ENCODE data around the gene POLD3.
A peak's percentile ranks its signal among the peaks of the same experiment; 100 is the strongest.
"Not testable (repeated sequence)": the region's sequence is repeated elsewhere in the genome, so short reads cannot be mapped to it uniquely, and the experiment has no call there.

Gene POLD3

GRCh38 chr11:74638869-74639268, 46.5 kb downstream of the POLD3 start:
- no peak for DNase-seq (ENCODE audit: low spot score)

GRCh38 chr11:74639533-74639932, 47.2 kb downstream of the POLD3 start:
- no peak for DNase-seq (ENCODE audit: low spot score)

GRCh38 chr11:74641289-74641688, 48.9 kb downstream of the POLD3 start:
- DNase-seq (ENCODE audit: low spot score): no peak

DNA sequence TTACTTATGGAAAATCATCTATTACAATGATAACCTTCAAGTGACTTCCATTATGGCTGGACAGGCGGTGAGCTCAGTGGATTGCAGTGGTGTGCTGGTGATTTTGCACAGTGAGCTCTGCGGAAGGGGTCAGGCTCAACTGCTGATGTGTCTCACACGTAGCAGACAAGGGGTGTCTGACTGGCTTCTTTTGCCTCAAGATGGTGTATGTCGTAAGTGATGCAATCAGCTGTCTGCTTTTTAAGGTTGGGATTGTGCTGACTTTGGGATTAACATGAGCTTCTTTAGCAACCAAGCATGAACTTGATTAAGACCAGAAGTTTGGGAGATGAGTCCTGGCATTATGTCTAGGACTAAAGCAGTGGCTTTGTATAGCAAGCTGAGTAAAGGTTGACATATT, 49.5 kb downstream of the POLD3 start:
- no peak for DNase-seq (ENCODE audit: low spot score)

DNA sequence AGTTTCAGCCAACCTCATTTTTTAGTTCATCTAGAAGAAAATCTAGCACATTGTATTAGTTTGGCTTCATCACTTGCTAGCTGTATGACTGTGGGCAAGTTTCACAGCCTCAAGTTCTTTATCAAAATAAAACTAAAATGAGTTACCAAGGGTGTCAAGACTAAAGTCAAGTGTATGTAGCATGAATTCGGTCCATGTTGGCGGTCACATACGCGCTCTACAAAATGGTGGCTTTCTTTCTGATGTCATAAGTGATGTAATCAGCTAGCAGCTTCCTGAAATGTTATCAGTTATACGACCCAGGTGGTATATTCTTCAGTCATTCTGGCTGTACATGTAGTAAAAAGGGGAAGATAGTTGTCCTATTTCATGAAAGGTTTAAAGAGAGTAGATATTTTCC, 50.5 kb downstream of the POLD3 start:
- DNase-seq (ENCODE audit: low spot score): no peak

DNA sequence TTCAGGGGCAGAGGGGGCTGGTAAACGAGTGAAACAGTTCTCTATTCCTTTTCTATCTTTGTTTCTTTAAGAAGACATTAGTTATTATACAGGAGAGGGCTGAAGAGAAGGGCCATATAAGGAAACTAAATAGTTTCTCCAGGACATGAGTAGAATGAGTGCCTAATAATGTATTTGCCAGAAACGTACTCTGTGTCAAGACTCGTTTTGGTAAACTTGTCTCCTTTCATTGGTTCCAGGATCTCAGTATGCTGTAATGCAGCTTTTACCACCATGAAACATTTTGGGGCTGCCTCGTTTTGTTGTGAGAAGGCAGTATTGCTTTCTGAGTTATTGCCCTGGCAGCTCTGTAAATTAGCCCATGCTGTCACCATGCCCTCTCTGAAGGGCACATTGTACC, 51.7 kb downstream of the POLD3 start:
- no peak for DNase-seq (ENCODE audit: low spot score)

DNA sequence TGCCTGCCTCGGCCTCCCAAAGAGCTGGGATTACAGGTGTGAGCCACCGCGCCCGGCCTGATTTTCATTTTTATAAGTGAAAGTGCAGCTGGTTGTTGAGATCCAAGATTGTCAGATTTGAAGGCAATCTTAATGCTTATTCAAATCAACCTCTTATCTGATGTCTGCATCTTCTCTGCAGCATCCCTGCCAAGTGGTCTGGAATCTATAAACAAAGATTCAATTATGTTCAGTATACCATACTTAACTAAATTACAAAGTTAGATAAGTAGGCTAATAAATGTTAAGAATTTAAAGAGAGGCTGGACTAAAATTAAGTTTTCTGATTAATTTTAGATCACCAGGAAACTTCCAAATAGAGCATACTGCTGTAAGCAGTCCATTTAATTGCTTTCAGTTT, 53.8 kb downstream of the POLD3 start:
- no peak for DNase-seq (ENCODE audit: low spot score)

- no peak for DNase-seq (ENCODE audit: low spot score)
Measured at GRCh38 chr11:74646954-74647353, 54.6 kb downstream of the POLD3 start.

DNA sequence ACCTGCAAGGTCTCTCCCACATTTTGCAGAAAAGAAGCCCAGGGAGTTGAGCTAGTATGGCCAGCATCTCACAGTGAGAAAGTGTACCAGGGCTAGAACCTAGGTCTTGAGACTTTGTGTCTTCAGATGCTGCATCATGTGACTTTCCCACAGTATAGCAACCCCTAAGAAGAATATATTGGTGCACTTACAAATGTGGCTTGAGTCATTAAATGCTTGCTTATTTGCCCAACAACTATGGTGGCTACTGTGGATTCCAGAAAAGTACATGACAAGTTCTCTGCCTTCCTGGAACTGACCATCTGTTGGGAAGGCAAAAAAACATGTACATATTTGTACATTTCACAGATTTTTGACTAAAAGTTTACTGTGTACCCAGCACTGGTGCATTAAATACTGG, 55.0 kb downstream of the POLD3 start:
- DNase-seq (ENCODE audit: low spot score): no peak

- no peak for DNase-seq (ENCODE audit: low spot score)
Measured at GRCh38 chr11:74647831-74648230, 55.4 kb downstream of the POLD3 start.

- no peak for DNase-seq (ENCODE audit: low spot score)
Measured at GRCh38 chr11:74648894-74649293, 56.5 kb downstream of the POLD3 start.

DNA sequence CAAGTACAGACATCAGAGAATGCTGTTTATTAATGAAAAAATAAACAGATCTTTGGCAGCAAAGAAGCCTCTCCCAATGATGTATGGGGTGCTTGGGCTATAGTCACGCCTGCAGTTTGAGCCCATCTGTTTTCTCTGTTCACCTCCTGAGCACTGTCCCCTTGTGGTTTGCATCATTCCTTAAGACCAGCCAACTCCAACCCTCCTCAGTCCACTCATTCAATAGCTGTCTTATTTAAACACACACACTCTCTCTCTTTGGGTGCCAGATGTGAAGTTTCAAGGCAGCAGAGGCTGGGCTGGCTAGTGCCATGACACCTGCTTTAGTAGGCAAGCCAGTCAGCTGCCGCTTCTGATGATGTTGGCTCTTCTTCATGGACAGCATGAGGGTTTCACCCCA, 58.1 kb downstream of the POLD3 start:
- DNase-seq (ENCODE audit: low spot score): no peak

- no peak for DNase-seq (ENCODE audit: low spot score)
Measured at GRCh38 chr11:74654976-74655375, 62.6 kb downstream of the POLD3 start.

DNA sequence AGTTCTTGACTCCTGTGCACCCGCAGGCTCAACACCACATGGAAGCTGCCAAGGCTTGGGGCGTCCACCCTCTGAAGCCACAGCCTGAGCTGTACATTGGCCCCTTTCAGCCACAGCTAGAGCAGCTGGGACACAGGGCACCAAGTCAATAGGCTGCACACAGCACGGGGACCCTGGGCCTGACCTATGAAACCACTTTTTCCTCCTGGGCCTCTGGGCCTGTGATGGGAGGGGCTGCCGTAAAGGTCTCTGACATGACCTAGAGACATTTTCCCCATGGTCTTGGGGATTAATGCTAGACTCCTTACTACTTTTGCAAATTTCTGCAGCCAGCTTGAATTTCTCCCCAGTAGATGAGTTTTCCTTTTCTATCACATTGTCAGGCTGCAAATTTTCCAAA, 66.7 kb downstream of the POLD3 start:
- DNase-seq (ENCODE audit: low spot score): not testable (repeated sequence)

DNA sequence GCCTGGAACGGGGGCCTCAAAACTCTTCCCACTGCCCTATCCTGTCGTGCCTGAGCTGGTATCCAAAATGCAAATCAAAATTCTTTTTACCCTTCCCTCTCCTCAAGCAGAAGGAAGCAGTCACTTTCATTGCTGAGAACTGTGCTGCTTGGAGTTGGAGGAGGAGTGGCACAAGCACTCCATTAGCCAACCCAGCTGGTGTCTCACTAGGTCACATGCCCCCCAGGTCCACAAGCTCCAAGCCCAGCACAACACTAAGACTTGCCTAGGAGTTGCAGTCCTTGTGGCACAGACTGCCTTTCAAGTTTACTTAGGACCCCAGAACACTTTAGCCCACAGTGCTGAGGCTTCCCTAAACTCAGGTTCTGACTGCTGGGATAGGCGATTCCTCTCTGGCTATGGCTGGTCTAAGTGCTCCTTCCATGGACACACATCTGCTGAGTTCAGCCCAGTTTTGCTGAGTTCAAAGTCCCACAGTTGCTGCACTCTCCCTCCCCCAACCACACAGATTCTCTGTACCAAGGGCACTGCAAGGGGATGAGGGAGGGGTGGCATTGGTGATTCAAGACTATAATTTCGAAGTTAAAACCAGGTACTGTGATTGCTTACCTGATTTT, 70.2 kb downstream of the POLD3 start:
- no peak for DNase-seq (ENCODE audit: low spot score)

DNA sequence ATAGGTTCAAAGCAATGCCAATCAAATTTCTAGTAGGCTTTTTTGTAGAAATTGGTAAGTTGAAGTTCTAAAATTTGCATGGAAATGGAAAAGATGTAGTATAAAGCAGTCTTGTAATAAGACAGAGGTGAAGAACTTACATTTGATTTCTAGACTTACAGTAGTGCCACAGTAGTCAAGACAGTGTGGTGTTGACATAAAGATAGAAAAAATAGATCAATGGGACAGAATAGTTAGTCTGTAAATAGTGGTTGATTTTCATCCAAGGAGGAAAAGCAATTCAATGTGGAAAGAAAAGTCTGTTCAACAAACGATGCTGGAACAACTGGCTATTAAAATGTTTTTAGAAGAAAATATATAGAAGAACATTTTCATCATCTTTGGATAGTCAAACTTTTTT, 70.9 kb downstream of the POLD3 start:
- no peak for DNase-seq (ENCODE audit: low spot score)

DNA sequence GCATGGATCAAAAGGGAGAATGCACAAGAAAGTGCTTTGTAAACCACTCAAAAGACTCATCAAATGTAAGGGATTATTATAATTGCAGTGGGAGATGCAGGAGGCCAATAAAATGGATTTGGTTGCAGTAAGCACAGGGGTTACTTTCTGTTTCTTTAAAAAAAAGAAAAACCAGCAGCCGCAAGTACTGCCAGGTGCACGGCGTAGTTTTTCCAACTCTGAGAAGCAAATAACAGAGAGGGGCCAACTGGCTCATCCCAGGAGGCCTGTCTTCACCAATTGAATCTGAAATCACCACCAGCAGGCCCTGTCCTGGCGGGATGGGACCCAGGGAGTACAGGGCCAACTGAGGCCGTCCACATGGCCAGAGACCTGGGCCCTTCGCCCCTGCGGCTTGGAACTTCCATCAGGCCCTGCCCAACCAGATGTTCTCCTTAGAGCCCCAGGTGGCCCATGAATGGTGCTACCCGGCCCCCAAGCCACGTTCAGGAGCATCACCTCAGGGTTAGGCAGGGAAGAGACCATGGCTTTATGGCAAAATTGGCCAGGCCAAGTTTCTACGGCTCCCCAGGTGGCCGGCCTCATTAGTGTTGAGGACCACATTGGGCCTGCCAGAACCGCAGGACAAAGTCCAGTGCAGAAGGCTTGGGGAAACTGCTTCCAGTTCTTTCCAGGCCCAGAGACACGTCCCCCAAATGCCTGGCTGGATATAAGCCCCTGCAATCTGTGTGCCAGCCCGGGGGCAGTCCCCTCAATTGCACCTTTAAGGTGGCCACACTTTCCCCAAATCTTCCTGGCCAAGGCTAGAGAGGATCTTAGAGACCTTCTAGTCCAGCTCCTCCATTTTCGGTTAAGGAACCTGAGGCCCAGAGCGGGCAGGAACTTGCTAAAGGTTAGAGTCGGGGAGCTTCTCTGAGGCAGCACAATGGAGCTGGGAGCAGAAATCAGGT, 77.1 kb downstream of the POLD3 start:
- no peak for DNase-seq (ENCODE audit: low spot score)

DNA sequence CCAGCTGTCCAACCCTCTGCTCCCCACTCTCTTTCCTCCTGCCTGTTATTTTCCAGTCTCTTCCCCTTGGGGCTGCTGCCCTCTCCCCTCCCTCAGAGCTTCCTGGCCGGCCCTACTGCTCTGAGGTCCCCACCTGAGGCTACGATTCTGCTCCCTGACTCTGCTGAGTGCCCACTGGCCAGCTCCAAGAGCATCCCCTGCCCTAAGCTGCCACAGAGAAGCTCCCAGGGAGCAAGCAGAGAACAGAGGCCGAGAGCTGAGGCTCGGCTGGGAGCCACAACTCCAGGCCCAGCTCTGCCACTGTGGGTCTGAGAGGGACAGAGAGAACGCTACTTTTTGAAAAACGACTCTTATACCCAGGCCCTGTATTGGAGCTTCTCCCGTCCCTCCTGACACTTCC, 77.8 kb downstream of the POLD3 start:
- DNase-seq (ENCODE audit: low spot score): no peak

DNA sequence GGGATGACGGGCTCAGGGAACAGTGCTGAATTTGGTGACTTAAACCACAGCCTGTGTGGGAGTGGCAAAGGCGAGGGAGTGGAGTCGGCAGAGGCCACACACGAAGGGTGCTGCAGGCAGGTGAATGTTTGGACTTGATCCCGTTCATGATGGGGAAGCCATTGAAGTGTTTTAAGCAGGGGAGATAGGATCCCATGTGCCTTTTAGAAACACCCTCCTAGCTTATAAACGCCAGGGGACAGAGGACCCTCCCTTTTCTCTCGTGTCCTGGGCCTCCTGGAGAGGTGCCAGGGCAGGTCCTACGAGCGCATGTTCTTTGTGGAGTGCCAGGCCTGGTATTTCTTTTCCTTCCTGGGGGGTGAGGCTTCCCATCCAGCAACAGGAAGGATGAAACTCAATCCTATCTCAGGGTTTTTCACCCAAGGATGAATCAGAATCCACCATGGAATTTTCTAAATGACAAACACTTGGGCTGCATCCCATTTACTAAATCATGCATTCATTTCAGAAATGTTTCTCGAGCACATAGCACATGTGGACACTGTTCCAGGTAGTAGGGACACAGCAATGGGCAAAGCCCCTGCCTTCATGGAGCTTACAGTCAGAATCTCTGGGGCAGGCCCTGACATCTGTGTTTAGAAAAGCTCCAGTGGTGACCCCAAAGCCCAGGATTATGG, 79.3 kb downstream of the POLD3 start:
- no peak for DNase-seq (ENCODE audit: low spot score)

DNA sequence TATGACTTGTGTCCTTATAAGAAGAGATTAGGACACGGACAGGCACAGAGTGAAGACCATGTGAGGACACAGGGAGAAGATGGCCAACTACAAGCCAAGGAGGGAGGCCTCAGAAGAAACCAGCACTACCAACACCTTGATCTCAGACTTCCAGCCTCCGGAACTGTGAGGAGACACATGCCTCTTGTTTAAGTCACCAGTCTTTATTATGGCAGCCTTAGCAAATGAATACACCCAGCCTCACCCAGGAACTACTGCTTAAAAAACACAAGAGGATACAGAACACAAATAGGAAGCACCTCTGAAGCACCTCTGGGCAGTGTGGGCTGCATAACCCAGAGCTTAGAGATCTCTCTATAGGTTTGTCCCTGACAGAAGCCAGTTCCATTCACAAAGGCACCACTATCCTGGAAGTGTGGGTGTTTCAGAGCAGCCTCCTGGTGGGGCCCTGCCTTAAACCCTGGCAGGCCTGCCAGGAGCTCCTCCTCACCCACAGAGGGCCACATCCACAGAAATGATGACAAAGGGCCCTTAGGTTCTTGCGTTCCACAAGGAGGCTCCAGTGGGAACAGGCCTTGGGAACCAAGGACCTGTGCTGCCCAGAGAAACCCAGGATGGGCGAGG, 80.1 kb downstream of the POLD3 start:
- DNase-seq (ENCODE audit: low spot score): no peak

DNA sequence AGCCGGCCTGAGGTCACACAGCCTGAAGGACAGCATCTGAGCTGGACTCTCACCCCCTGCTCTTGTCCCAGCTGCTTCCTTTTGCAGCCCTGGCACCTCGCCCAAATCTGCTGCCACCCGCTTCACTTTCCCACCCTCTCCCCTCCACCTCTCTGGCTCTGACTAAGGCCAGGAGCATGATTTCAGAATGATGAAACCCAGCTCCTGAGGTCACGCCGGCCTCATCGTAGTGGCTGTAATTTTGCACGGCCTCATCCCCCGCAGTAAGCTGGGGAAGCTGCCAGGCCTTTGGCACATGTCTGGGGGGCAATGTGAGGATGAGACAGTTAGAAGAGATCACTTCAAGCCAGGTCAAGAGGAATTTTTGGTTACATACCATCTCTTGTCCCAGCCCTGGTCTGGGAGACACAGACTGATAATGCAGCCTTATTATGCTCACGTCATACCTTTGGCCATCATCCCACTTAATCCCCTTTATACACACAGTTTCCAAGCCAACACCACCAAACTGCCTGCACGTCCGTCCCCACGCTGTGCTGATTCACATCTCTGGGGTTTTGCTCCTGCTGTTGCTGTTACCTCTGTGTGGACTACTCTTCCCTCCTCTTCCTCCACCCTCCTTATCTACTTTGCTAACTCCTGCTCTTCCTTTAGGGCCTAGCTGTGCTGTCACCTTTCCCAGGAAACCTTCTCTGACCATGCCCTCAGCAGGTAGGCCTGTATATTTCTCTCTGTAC, 80.7 kb downstream of the POLD3 start:
- DNase-seq (ENCODE audit: low spot score): peak; percentile 61

All from cerebellar cortex (tissue), 1 donor.